ENCODE results near the gene E2F7. TPM values are rescaled to one million over a fixed set of nuclear protein-coding genes. Genes with fewer than 3 reads are reported as not detected.

Gene E2F7
- polyA plus RNA-seq, 1 donor from 2014 or later: 0.48 TPM

GRCh38 chr12:77013091-77013490, 52.3 kb downstream of the E2F7 start:
- Histone ChIP-seq H2AFZ (ENCODE audit: low read depth, low read length) (no peak overlapping the region), H3K9ac (ENCODE audit: low read length) (no peak overlapping the region), H3K36me3 (ENCODE audit: insufficient read depth, low read length) (no peaks in the 10 kb centered on the region), H4K20me1 (ENCODE audit: insufficient read depth) (no peaks in the 10 kb centered on the region), H3K9me2 (ENCODE audit: insufficient read depth, low read length) (no peaks in the 10 kb centered on the region), H3K27me3 (ENCODE audit: insufficient read depth, low read depth, low read length) (no peaks in the 10 kb centered on the region), H3K27ac (ENCODE audit: low read length) (no peak overlapping the region), H3F3A (ENCODE audit: insufficient read depth, low read length, poor library complexity, severe bottlenecking) (no peaks in the 10 kb centered on the region), H3K9me3 (ENCODE audit: low read length) (no peaks in the 10 kb centered on the region), H3K4me2 (ENCODE audit: low read length) (no peak overlapping the region), H3K4me3 (ENCODE audit: low read length) (no peak overlapping the region), H3K79me2 (replicated peaks; ENCODE audit: insufficient read depth, low read length) (no peaks in the 10 kb centered on the region)
- no peak for TF ChIP-seq RAD21 (conservative IDR thresholded peaks at IDR 0.05)

- peak overlapping the region; percentile 32 for H3K4me2 ChIP-seq (ENCODE audit: low read length)
- H3K9ac ChIP-seq (ENCODE audit: low read length): no peak overlapping the region
- no peaks in the 10 kb centered on the region for H3K79me2 ChIP-seq (replicated peaks; ENCODE audit: insufficient read depth, low read length)
- no peaks in the 10 kb centered on the region for H3K9me2 ChIP-seq (ENCODE audit: insufficient read depth, low read length)
- peak overlapping the region; percentile 52 for H3K27ac ChIP-seq (ENCODE audit: low read length)
- no peaks in the 10 kb centered on the region for H3F3A ChIP-seq (ENCODE audit: insufficient read depth, low read length, poor library complexity, severe bottlenecking)
- H3K36me3 ChIP-seq (ENCODE audit: insufficient read depth, low read length): no peaks in the 10 kb centered on the region
- H3K4me3 ChIP-seq (ENCODE audit: low read length): peak overlapping the region; percentile 59
- H3K27me3 ChIP-seq (ENCODE audit: insufficient read depth, low read depth, low read length): no peaks in the 10 kb centered on the region
- peak; percentile 92 for TF ChIP-seq CTCF (IDR thresholded peaks at IDR 0.05; ENCODE audit: poor library complexity, severe bottlenecking)
- TF ChIP-seq REST (IDR thresholded peaks at IDR 0.05; ENCODE audit: borderline replicate concordance): no peak
- TF ChIP-seq EP300 (conservative IDR thresholded peaks at IDR 0.05; ENCODE audit: poor library complexity, severe bottlenecking): no peak
- no peak for TF ChIP-seq EZH2 (IDR thresholded peaks at IDR 0.05; ENCODE audit: borderline replicate concordance, insufficient read depth, low read length, poor library complexity, severe bottlenecking)
- TF ChIP-seq TAF1 (IDR thresholded peaks at IDR 0.05; ENCODE audit: low read depth): no peak
- TF ChIP-seq RAD21 (conservative IDR thresholded peaks at IDR 0.05): peak; percentile 91
- no peak for TF ChIP-seq POLR2AphosphoS5 (IDR thresholded peaks at IDR 0.05)
- peak; percentile 89 for TF ChIP-seq SMC3 (conservative IDR thresholded peaks at IDR 0.05; ENCODE audit: poor library complexity)
- TF ChIP-seq MXI1 (conservative IDR thresholded peaks at IDR 0.05; ENCODE audit: poor library complexity, severe bottlenecking): peak; percentile 42
- H3K9me3 ChIP-seq (ENCODE audit: low read length): no peaks in the 10 kb centered on the region
- H2AFZ ChIP-seq (ENCODE audit: low read depth, low read length): peak overlapping the region; percentile 12
- H4K20me1 ChIP-seq (ENCODE audit: insufficient read depth): no peaks in the 10 kb centered on the region
Observed at GRCh38 chr12:77010691-77011548, 54.4 kb downstream of the E2F7 start.

All from neural cell (in vitro differentiated cells).